GM11168 (cell line): ENCODE results near the gene PAX3.

ENCODE experiments used
- in situ Hi-C: fragments of 300-500 bp; cut with MboI; formaldehyde crosslinking; loops from one replicate; pipeline ENCODE4 v1.12.0; 2022; ENCODE audit warnings: low sequenced_read_pairs; ENCODE audit not compliant: unreplicated experiment

PAX3 gene

GRCh38 chr2:222298311-222299150 lies at the start of gene PAX3:
Gene PAX3, minus strand, starts transcription at chr2:222298998. Its CDS starts 383 bp downstream, at chr2:222298615.
- in situ Hi-C loops: no loop called here

GRCh38 chr2:222341331-222341730 lies 42.5 kb upstream of the PAX3 start:
- in situ Hi-C loops: no loop called here

- in situ Hi-C loops: no loop called here
Observed at GRCh38 chr2:222338374-222338773, 39.6 kb upstream of the PAX3 start.

- in situ Hi-C loops: no loop called here
Observed at GRCh38 chr2:222336931-222337330, 38.1 kb upstream of the PAX3 start.

GRCh38 chr2:222336442-222336841 lies 37.6 kb upstream of the PAX3 start:
- in situ Hi-C loops: no loop called here

GRCh38 chr2:222334914-222335313 lies 36.1 kb upstream of the PAX3 start:
- in situ Hi-C loops: no loop called here

- in situ Hi-C loops: no loop called here
Observed at GRCh38 chr2:222333397-222333796, 34.6 kb upstream of the PAX3 start.

GRCh38 chr2:222332116-222332515 lies 33.3 kb upstream of the PAX3 start:
- in situ Hi-C loops: no loop called here

GRCh38 chr2:222330910-222331309 lies 32.1 kb upstream of the PAX3 start:
- in situ Hi-C loops: no loop called here

- in situ Hi-C loops: loop anchor here (5.0 to 10.0 kb wide), 2 partner anchors 103 to 250 kb away; partner anchors contain the start of gene SGPP2
Observed at GRCh38 chr2:222322236-222322635, 23.4 kb upstream of the PAX3 start.

GRCh38 chr2:222320436-222321395 lies 21.9 kb upstream of the PAX3 start:
- in situ Hi-C loops: loop anchor here (5.0 to 10.0 kb wide), 2 partner anchors 104 to 252 kb away; partner anchors contain the start of gene SGPP2

- in situ Hi-C loops: loop anchor here (5.0 to 10.0 kb wide), 2 partner anchors 105 to 252 kb away; partner anchors contain the start of gene SGPP2
Observed at GRCh38 chr2:222319586-222320435, 21.0 kb upstream of the PAX3 start.

- in situ Hi-C loops: no loop called here
Observed at GRCh38 chr2:222318712-222319585, 20.2 kb upstream of the PAX3 start.

GRCh38 chr2:222318026-222318711 lies 19.4 kb upstream of the PAX3 start:
- in situ Hi-C loops: no loop called here

GRCh38 chr2:222315443-222316121 lies 16.8 kb upstream of the PAX3 start:
- in situ Hi-C loops: no loop called here

GRCh38 chr2:222313816-222314215 lies 15.0 kb upstream of the PAX3 start:
- in situ Hi-C loops: no loop called here

- in situ Hi-C loops: no loop called here
Observed at GRCh38 chr2:222311978-222312738, 13.4 kb upstream of the PAX3 start.
